KBM-7 (cell line): ENCODE results near the gene VPS13D.
"Not testable (repeated sequence)": the region's sequence is repeated elsewhere in the genome, so short reads cannot be mapped to it uniquely, and the experiment has no call there.

Experiments used
- DNase-seq: peaks from one replicate; pipeline ENCODE4 v3.0.0-alpha.2; 2015
- in situ Hi-C: fragments of 300-500 bp; cut with MboI; formaldehyde crosslinking; loops from 2 replicates; pipeline ENCODE4 v1.14.3; 2020; ENCODE audit warnings: low sequenced_read_pairs, low pct_unique_long_range_greater_than_20kb, mixed read lengths

VPS13D gene

DNA sequence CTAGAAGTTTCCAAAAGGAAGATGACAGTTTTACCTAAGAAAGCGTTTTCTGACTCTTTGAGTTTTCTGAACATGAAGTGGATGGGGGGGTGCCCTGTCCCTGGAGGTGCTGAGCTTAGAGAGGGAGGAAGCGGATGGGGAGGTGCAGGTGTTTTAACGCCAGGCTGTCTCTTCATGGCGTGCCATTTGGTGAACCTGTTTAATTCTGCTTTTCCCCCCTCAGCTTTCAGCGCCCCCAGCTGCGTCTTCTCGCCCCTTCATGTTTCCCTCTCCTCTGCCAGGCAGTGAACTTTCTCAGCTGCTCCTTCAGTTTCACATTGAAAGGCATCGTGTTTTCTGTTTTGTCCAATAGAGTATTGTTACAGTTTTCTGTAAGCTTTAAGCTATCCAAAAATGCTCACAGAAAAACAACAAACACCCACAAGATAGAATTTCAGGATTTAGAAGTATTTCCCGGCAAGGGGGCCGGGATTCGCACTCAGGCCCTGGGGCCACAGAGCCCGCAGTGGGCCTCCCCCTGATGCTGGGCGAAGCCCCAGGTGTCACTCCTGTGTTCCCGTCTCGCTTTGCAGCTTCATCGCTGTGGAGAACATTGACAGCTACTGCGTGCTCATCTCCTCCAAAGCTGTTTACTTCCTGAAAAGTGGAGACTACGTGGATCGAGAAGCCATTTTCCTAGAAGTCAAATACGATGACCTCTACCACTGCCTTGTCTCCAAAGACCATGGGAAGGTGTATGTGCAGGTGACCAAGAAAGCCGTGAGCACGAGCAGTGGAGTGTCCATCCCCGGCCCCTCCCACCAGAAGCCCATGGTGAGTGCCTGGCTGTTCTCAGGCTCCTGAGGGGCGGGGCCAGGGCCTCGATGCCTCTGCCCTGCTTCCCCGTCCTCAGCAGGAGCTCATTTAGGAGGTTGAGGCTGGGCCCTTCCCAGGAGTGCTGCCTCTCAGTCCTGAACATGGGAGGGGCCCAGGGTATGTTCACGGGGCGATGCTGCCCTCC, 276.8 kb downstream of the VPS13D start:
- in situ Hi-C loops: no loop called here
- no peak for DNase-seq

GRCh38 chr1:12507631-12508030, 277.8 kb downstream of the VPS13D start:
- in situ Hi-C loops: no loop called here
- DNase-seq: no peak

- in situ Hi-C loops: no loop called here
- no peak for DNase-seq
Observed at GRCh38 chr1:12508849-12509248, 279.0 kb downstream of the VPS13D start.

GRCh38 chr1:12511128-12511484, 281.3 kb downstream of the VPS13D start:
- in situ Hi-C loops: no loop called here
- DNase-seq: no peak

DNA sequence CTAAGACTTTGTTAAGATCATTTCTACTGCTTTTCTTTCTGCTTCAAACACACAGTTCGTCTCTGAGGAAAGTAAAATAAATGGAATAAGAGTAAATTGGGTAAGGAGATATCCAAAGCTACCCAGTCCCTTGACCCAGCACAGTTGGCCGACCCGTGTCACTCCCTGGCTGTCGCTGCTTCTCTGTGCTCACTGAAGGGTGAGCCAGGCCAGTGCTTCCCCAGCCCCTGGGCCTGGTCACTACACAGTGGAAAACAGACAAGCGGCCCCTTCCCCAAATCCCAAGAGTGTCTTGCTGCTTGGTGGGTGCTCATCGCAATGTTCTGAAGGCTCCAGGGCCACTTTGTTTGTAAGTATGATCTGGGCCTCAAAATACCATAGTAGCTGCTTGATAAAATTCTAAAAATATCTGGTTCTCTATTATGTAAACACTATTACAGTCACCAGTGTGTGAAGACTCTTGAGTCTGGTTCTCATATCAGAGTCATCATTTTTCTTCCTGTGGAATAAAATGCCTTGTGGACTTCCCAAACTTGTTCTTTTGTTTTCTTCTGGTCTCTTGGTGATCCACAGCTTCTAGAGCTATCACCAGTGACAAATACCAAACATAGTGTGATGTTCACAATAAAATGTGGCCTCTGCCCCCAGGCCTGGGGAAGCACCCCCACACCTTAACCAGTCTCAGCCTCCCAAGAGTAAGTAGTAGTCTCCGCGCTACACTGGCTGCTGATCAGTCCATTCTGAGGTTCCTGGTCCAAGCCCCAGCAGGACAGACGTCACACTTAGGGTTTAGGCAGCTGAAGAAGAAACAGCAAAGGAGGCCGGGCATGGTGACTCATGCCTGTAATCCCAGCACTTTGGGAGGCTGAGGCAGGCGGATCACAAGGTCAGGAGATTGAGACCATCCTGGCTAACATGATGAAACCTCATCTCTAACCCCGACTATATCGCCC, 282.0 kb downstream of the VPS13D start:
- in situ Hi-C loops: no loop called here
- DNase-seq: no peak

DNA sequence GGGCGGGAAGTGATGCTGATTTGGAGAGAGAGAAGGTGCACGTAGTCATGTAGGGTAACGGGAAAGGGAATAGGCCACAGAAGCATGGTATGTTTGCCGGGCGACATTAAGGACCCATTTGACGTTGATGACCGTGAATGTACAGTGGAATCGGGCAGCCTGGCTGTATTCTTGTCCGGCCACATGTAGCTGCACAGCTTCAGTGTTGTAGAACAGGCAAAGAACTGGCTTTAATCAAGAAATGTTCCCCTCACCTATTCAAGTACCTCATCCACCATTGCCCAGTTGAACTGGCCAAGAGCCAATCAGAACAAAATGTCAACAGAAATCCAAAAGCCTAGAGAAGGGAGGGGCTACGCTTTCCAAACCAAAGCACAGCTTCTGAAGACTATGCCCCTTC, 283.4 kb downstream of the VPS13D start:
- in situ Hi-C loops: no loop called here
- DNase-seq: no peak

DNA sequence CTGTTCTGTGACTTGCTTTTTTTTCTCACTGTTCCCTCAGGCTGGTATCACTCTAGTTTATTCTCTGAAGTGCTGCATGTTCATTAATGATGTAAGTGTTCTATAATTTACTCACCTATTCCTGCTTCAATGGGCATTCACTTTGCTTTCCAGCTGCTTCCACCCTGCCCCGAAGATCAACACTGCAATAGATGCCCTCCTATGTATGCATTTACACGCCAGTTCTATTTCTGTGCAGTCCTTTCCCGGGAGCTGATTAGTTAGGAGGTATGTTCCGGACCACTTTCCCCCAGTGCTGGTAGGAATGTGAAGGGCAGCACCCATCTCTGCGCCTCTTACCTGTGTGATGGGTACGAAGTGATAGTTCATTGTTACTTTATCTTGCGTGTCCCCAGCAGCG, 284.8 kb downstream of the VPS13D start:
- in situ Hi-C loops: no loop called here
- DNase-seq: no peak

- in situ Hi-C loops: no loop called here
- no peak for DNase-seq
Observed at GRCh38 chr1:12515234-12515633, 285.4 kb downstream of the VPS13D start.

GRCh38 chr1:12516741-12517140, 286.9 kb downstream of the VPS13D start:
- in situ Hi-C loops: no loop called here
- DNase-seq: no peak

GRCh38 chr1:12518931-12519692, 289.3 kb downstream of the VPS13D start:
- no peak for DNase-seq
- in situ Hi-C loops: no loop called here

DNA sequence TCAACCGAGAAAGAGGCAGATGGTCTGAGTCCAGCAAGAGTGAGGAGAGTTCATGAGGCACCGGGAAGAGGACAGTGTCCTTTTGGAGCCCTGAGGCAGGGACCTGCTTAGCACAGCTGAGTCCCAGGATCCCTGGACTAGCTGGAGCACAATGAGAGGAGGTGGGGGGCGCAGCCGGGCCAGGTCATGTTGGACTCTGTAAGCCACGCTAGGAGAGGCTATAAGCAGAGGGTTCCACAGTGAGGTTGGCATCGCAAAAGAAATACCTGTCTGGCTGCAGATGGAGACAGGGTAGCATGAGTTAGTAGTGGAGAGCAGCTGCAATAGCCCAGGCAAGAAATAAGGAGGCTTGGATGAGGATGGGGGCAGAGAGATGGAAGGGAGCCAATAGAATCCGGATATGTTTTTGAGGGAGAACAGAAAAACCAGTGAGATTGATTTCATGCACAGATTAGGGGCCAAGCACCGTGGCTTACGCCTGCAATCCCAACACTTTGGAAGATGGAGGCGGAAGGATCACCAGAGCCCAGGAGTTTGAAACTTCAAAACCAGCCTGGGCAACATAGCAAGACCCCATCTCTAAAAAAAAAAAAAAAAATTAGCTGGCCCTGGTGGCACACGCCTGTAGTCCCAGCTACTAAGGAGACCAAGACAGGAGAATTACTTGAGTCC, 290.0 kb downstream of the VPS13D start:
- DNase-seq: no peak
- in situ Hi-C loops: no loop called here

DNA sequence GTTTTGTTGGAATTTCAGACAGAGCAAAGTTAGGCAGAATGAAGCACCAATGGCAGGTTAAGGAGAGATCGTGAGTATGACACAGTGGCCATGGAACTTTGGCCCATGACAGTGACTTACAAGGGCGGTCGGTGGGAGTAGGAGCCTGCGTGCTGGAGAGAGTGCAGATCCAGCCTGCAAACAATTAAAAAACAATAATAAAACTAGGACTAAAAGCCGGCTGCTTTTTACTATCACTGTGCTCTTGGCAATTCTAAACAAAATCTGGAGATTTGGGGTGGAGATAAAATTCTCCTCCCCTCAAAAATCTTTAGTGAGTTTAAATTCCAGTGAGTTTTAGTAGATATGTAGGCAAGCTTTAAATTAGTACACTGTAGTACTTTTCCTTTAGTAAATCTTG, 291.3 kb downstream of the VPS13D start:
- no peak for DNase-seq
- in situ Hi-C loops: no loop called here

- DNase-seq, in situ Hi-C loops: not testable (repeated sequence)
Observed at GRCh38 chr1:12522780-12523179, 292.9 kb downstream of the VPS13D start.

DNA sequence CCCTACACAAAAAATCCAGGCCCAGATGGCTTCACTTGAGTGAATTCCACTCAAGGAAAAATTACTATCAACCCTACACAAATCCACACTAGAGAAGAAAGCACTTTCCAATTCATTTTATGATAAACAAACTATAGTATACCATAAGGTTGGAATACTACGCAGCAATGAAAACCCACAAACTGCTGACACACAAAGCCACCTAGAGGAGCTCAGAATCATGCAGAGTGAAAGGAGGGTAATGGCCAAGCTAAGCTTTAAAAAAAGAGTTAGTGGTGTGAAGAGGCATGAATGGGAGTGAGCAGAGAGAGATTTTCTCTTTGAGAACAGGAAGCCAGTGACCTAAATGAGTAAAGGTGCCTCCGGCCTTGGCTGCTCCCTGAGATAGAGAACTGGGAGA, 294.4 kb downstream of the VPS13D start:
- no peak for DNase-seq
- in situ Hi-C loops: no loop called here

GRCh38 chr1:12525311-12526181, 295.7 kb downstream of the VPS13D start:
- peak; percentile 12 for DNase-seq
- in situ Hi-C loops: no loop called here

DNA sequence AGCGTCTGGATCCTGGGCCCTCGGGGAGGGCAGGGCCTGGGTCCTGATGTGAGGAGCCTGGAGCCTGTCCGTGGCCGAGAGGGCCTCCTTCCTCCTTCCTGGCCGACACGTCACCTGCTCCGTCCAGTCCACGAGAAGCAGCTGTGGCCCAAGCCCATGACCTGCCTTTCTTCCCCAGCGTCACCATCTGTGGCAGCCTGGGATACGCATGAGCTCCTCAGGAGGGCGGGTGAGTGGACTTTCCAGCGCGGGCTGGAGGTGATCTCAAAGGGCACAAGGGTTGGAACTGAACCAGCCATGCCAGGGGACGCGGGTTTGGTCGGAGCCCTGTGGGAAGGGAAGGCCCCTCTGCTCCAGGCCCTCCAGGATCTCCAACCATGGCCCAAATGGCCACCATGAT, 297.7 kb downstream of the VPS13D start:
- in situ Hi-C loops: no loop called here
- no peak for DNase-seq

GRCh38 chr1:12528021-12528852, 298.4 kb downstream of the VPS13D start:
- no peak for DNase-seq
- in situ Hi-C loops: no loop called here
